Liver (tissue), 9 donors: ENCODE measurements around the gene MTMR8. TPM values are rescaled to one million over a fixed set of nuclear protein-coding genes. Genes with fewer than 3 reads are reported as not detected.
"Not testable (repeated sequence)": the region's sequence is repeated elsewhere in the genome, so short reads cannot be mapped to it uniquely, and the experiment has no call there.

ENCODE experiments used
- DNase-seq: peaks from one replicate; pipeline ENCODE4 v3.0.0-alpha.2; 2017; ENCODE audit warnings: low spot score
- H3K27ac ChIP-seq, 2 donors: one replicate each; pipeline ENCODE4 v1.7.0; 2013; ENCODE audit warnings: inconsistent platforms in 2 of 2, low read length in 2 of 2, control low read depth in 1 of 2, low read depth in 1 of 2, mild to moderate bottlenecking in 1 of 2
- H3K27me3 ChIP-seq, 4 donors: one replicate each; pipeline versions ENCODE4 v1.6.1 to v1.7.0; 2013; ENCODE audit warnings: low read length in 3 of 4, inconsistent platforms in 1 of 4, mild to moderate bottlenecking in 1 of 4, moderate library complexity in 1 of 4; ENCODE audit not compliant: control insufficient read depth in 4 of 4, insufficient read depth in 4 of 4
- H3K36me3 ChIP-seq, 4 donors: one replicate each; pipeline versions ENCODE4 v1.6.1 to v1.7.0; 2013; ENCODE audit warnings: low read length in 3 of 4, mild to moderate bottlenecking in 3 of 4, low read depth in 1 of 4, moderate library complexity in 1 of 4; ENCODE audit not compliant: control insufficient read depth in 4 of 4, insufficient read depth in 3 of 4
- H3K4me1 ChIP-seq, 4 donors: one replicate each; pipeline versions ENCODE4 v1.6.1 to v1.7.0; 2013; ENCODE audit warnings: low read length in 3 of 4, mild to moderate bottlenecking in 3 of 4, moderate library complexity in 1 of 4; ENCODE audit not compliant: control insufficient read depth in 4 of 4, insufficient read depth in 4 of 4
- H3K4me3 ChIP-seq, 3 donors: one replicate each; pipeline versions ENCODE4 v1.6.1 to v1.7.0; 2013; ENCODE audit warnings: low read length in 3 of 3, control low read depth in 1 of 3, low read depth in 1 of 3, mild to moderate bottlenecking in 1 of 3
- H3K9ac ChIP-seq, 2 donors: one replicate each; pipeline ENCODE4 v1.7.0; 2013; ENCODE audit warnings: low read length in 2 of 2, mild to moderate bottlenecking in 2 of 2, moderate library complexity in 2 of 2, control low read depth in 1 of 2, low read depth in 1 of 2
- H3K9me3 ChIP-seq, 4 donors: one replicate each; pipeline versions ENCODE4 v1.6.1 to v1.7.0; 2013; ENCODE audit warnings: low read length in 3 of 4; ENCODE audit not compliant: control insufficient read depth in 4 of 4
- ATF3 ChIP-seq: IDR thresholded peaks from 2 replicates; pipeline ENCODE4 v1.6.1; 2016; ENCODE audit warnings: antibody characterized with exemption
- CTCF ChIP-seq: fragments of 150-350 bp; IDR thresholded peaks from 2 replicates; pipeline ENCODE4 v1.5.1; 2017; ENCODE audit warnings: improper control_type of control experiment, low read depth, low read length; ENCODE audit not compliant: missing input control
- FOXA1 ChIP-seq: IDR thresholded peaks from 2 replicates; pipeline ENCODE4 v1.6.1; 2016; ENCODE audit warnings: antibody characterized with exemption
- FOXA2 ChIP-seq: IDR thresholded peaks from 2 replicates; pipeline ENCODE4 v1.6.1; 2016; ENCODE audit warnings: antibody characterized with exemption
- HNF4A ChIP-seq, 2 donors: conservative IDR thresholded peaks; 2 replicates each; pipeline ENCODE4 v1.6.1; 2016; ENCODE audit warnings: antibody characterized with exemption in 2 of 2, mild to moderate bottlenecking in 2 of 2
- HNF4G ChIP-seq: IDR thresholded peaks from 2 replicates; pipeline ENCODE4 v1.6.1; 2016; ENCODE audit warnings: antibody characterized with exemption
- JUND ChIP-seq, 2 donors: IDR thresholded peaks; 2 replicates each; pipeline ENCODE4 v1.6.1; 2016; ENCODE audit warnings: antibody characterized with exemption in 2 of 2
- MAX ChIP-seq: IDR thresholded peaks from 2 replicates; pipeline ENCODE4 v1.6.1; 2016; ENCODE audit warnings: antibody characterized with exemption
- RAD21 ChIP-seq, 2 donors: IDR thresholded peaks; 2 replicates each; pipeline ENCODE4 v1.6.1; 2016; ENCODE audit warnings: antibody characterized with exemption in 2 of 2, mild to moderate bottlenecking in 2 of 2
- REST ChIP-seq: IDR thresholded peaks from 2 replicates; pipeline ENCODE4 v1.6.1; 2016; ENCODE audit warnings: antibody characterized with exemption, mild to moderate bottlenecking
- RXRA ChIP-seq, 2 donors: IDR thresholded peaks; 2 replicates each; pipeline ENCODE4 v1.6.1; 2017 to 2018; ENCODE audit warnings: antibody characterized with exemption in 2 of 2, mild to moderate bottlenecking in 1 of 2
- TAF1 ChIP-seq: conservative IDR thresholded peaks from 2 replicates; pipeline ENCODE4 v1.6.1; 2016; ENCODE audit warnings: antibody characterized with exemption, mild to moderate bottlenecking
- YY1 ChIP-seq: IDR thresholded peaks from 2 replicates; pipeline ENCODE4 v1.6.1; 2016; ENCODE audit warnings: antibody characterized with exemption, mild to moderate bottlenecking
- ZBTB33 ChIP-seq: IDR thresholded peaks from 2 replicates; pipeline ENCODE4 v1.6.1; 2016; ENCODE audit warnings: antibody characterized with exemption
- WGBS: extraction: QIAGEN DNeasy Blood & Tissue Kit; methylation state at CpG from one replicate; pipeline ENCODE4 v1.1.7; 2013; 5-methylcytosine and 5-hydroxymethylcytosine counted together
- polyA plus RNA-seq, 2 donors: library from polyadenylated mRNA; stranded (reverse) in 1 of 2; unstranded in 1 of 2; fragments of 200-250 nt in 1 of 2; fragments of >200 nt in 1 of 2; fragmentation: Nextera tagmentation in 1 of 2; extraction: Ambion mirVana in 1 of 2; gene quantifications; one replicate each; pipeline versions ENCODE4 v1.2.1 to v1.2.3, GENCODE V29; 2013 to 2015
- total RNA-seq, 2 donors: library from RNA; depleted of rRNA; stranded (reverse); fragments of >200 nt; gene quantifications; one replicate each; pipeline ENCODE4 v1.2.3, GENCODE V29; 2014
- donor health status: healthy.
- donor health status: healthy.
- donor health status: healthy.
- donor health status: healthy.
- donor health status: healthy.

The MTMR8 gene
- total and polyA plus RNA-seq, 4 donors, result 0.15 to 1.3 (median 0.68) TPM

- TF ChIP-seq RAD21 (IDR thresholded peaks at IDR 0.05), result no peak
- TF ChIP-seq HNF4A (conservative IDR thresholded peaks at IDR 0.05), result no peak
- no peak for TF ChIP-seq YY1
- TF ChIP-seq FOXA1, result no peak
- no peak for TF ChIP-seq ATF3
- TF ChIP-seq MAX, result no peak
- TF ChIP-seq REST, result no peak
- no peak for TF ChIP-seq RXRA (IDR thresholded peaks at IDR 0.05)
- no peak for TF ChIP-seq HNF4G
- TF ChIP-seq ZBTB33, result no peak
- no peak for TF ChIP-seq CTCF
- no peak for TF ChIP-seq JUND (IDR thresholded peaks at IDR 0.05)
- TF ChIP-seq TAF1, result no peak
- TF ChIP-seq FOXA2, result no peak
- no peak overlapping the region for H3K4me3 ChIP-seq
- H3K27ac ChIP-seq, result no peak overlapping the region
- H3K36me3 ChIP-seq, result no peaks in the 10 kb centered on the region
- DNase-seq, result no peak
- no peaks in the 10 kb centered on the region for H3K4me1 ChIP-seq
- no peak overlapping the region for H3K9ac ChIP-seq
- H3K27me3 ChIP-seq, result no peaks in the 10 kb centered on the region
- H3K9me3 ChIP-seq, result no peaks in the 10 kb centered on the region
These were observed 32.0 kb upstream of the MTMR8 start for GRCh38 chrX:64427281-64427680.

- WGBS, result 90% methylated on average over 4 of the region's 4 CpGs
- H3K4me1 ChIP-seq, result not testable (repeated sequence)
These were observed 14.5 kb upstream of the MTMR8 start for GRCh38 chrX:64409730-64410129.

More at GRCh38 chrX:64409730-64410129, 14.5 kb upstream of the MTMR8 start:
- H3K27ac ChIP-seq, H3K36me3 ChIP-seq, H3K4me3 ChIP-seq, H3K9ac ChIP-seq, H3K9me3 ChIP-seq, DNase-seq, H3K27me3 ChIP-seq: not testable (repeated sequence)
